HTR-8/SVneo (cell line): Measurements from ENCODE around the gene NTRK3.
"Not testable (repeated sequence)": the region's sequence is repeated elsewhere in the genome, so short reads cannot be mapped to it uniquely, and the experiment has no call there.

Experiments
- DNase-seq: peaks from one replicate; pipeline ENCODE4 v3.0.0; 2011; ENCODE audit warnings: low spot score, mixed read lengths; ENCODE audit not compliant: insufficient read length
- FAIRE-seq: peaks from 2 replicates; lab custom pipeline; 2011; peaks lifted over from hg19 to GRCh38; lab: Jason Lieb, UNC

The NTRK3 gene

GRCh38 chr15:87873516-87873915, 383.0 kb downstream of the NTRK3 start:
- DNase-seq (no peak), FAIRE-seq (no peak)

DNA sequence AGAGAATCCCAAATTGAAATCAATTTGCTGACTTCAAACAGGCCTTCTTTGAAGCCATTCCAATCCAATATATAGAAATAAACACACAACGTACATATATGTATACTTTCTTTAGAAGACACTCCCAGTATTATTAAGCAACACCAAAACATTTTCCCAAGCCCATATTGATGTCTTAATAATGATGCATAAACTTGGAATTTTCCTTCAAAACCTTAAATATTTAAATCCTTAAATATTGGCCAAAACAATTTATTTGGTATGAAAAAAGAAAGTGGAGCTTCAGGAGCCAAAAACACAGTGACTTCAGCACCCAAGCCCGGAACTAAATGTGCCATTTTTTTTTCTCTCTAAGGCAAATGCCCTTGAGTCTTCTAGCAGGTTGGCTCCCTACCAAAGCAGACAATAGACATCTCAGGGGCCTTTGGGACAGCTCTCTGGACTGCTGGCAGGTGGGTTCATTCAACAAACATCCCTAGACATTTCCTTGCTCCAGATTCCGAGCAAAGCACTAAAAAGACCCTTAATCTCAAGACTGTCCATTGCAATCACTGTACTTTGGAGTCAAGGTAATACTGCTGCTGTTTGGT, 384.7 kb downstream of the NTRK3 start:
- FAIRE-seq = no peak
- DNase-seq = no peak

DNA sequence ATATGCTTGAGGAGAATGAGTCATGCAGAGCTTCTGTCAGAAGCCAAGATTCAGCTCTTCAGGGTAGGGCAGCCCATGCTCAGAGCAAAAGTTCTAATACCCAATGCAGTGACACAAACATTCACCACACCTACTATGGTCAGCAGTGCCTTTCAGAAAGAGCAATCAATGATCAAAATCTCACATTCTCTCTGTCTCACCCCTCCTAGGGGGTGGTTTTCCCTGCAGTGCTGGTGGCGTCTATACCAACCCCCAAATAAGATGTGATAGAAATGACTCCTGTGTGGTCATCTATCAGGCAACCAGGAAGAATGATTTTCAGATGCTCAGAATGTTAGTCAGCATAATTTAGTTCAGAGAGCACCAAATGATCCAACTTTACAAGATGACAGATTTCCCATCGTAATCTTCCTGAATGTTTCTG, 385.3 kb downstream of the NTRK3 start:
- FAIRE-seq = peak; percentile 51
- DNase-seq = peak; percentile 20

DNA sequence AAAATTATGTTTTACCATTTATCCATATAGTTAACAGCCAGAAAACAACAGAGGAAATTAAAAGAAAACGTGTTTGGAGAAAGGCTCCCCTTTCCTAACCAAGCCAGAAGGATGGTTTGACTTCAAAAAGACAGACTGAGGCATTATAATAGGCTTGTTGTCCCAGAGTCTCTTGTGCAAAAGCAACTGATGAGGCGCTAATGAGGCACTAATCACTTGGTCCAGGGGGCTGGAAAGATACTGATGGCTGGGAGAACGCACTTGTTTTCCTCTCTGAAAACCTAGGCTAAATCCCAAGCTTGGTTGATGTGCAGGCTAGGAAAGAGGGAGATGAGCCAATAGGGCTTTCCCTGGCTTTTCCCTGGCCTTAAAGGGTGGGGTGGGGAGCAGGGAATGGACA, 389.6 kb downstream of the NTRK3 start:
- FAIRE-seq (no peak), DNase-seq (no peak)

DNA sequence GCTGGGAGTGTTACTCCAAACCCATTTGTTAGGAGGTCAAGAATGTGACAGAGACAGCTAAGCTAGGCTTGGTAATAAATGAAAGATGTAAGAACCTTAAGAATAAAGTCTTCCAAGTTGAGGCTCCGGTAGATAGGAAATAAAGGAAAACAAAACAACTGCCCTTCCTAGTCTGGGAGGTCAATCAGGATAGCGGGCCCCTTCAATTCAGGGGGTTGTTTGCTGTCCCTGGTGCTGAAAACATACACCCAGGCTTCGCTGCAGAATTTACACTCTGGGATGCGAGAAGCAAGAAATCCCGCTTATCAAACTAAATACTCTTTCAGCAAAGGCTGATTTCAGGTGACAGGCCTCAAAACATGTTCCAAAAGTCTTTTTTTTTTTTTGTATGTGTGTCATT, 393.4 kb downstream of the NTRK3 start:
- FAIRE-seq (no peak), DNase-seq (peak; percentile 11)

DNA sequence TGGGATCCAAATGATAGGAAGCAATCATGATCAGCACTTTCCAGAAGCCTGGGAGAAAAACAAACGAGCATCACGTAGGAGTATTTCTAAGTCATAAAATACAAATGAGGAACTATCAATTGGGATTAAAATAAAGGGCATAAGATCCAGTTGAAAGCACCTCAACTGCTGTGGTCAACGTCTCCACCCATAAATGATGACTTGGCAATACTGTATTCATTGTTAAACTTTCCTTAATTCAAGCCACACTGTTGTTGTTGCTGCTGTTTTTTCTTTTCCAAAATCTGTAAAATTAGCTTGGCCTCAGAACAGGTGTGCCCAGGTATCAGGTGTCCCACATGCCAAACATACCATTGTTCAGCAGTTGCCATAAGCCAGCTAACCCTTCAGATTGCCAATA, 395.8 kb downstream of the NTRK3 start:
- no peak for FAIRE-seq
- DNase-seq = no peak

- FAIRE-seq (no peak), DNase-seq (no peak)
These were observed 397.9 kb downstream of the NTRK3 start for GRCh38 chr15:87858651-87859050.

DNA sequence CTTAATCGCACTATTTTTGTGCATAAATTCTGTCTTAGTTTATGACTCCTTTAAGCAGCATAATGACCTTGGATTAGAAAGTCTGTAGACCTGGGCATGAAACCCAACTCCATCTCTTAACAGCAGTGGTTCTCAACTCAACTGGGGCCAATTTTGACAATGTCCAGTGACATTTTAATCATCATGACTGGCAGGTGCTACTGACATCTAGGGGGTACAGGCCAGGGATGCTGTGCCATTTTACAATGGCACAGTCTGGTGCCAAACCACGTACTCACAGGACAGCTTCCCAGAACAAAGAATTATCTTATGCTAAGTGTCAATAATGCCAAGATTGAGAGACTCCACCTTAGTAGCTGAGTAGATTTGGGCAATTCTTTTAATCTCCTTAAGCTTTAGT, 405.0 kb downstream of the NTRK3 start:
- FAIRE-seq (no peak), DNase-seq (no peak)

DNA sequence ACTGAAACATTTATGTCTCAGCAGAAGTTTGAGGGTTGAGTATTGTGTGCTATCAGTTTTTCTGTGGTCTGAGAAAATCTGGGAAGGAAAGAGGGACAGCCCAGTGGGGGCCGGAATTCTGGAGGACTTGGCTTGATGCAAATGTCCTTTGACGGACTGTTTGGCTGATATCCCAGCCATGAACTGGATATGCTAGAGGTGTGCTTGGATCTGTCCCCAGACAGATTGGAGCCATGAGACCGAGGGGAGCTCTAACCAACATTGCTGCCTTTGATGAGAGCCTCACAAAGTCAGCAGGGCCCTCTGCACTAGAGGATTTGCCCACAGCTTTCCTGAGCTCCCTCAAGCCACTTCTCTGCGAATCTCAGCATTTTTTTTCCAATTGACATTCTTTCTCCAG, 405.6 kb downstream of the NTRK3 start:
- DNase-seq (no peak), FAIRE-seq (no peak)

GRCh38 chr15:87849181-87849580, 407.4 kb downstream of the NTRK3 start:
- FAIRE-seq = no peak
- no peak for DNase-seq

DNA sequence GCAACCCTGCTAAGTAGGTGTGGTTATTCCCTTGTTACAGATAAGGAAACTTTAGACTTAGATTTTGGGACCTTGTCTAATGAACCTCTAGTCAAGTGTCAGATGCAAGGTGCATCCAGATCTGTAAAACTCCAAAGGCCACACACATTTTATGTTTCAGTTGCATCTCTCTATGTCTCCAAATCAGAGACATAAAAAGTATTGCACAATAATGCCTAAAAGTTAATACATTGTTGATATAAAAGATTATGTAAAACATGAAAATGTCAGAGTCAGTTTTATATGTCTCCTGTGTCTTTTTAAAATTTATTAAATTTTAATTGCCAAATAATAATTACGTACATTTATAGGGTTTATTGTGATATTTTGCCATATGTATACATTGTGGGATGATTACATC, 408.5 kb downstream of the NTRK3 start:
- DNase-seq = no peak
- no peak for FAIRE-seq

GRCh38 chr15:87846746-87847145, 409.8 kb downstream of the NTRK3 start:
- FAIRE-seq (no peak), DNase-seq (no peak)

DNA sequence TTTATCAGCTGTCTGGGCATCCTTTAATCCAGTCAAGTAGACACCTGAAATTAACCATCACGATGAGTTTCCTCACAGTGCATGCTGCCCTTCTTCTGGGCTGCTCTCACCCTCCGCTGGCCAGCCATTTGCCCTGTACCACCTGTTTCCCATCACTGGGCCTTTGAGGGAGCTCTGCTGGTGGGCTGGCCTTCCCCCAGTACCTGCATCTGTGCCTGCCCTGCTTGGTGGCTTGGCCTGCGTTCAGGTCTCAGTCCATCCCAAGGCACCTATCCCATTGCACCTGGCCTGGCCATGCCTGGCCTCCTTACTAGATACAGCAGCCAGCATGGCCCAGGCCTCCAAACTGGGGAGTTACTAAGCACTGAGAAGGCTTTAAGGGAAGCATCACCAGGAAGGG, 413.2 kb downstream of the NTRK3 start:
- DNase-seq (no peak), FAIRE-seq (no peak)

DNA sequence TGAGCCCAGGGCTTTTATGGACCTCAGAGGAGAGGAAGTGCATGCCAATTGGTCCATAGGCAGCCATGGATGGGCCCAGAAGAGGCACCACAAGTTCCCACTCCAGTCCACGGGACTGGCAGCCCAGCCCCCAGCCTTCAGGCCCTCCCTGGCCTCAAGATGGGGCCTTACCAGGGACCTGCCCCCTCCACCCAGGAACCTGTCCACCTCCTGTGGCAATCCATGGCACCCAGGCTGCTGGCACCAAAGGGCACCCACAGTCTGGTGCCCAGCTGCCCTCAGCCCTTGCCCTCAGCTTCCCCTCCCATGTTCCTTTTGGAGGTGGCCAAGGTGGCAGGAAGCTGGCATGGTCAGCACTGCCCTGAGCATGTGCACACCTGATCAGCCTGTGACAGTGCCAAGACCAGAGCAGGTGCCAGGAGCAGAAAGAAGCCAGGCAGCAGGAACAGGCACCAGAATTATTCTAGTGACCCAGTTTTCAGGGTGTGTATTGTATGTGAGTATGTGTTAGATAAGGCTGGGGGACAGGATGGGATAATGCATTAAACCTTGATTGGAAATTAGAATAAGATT, 415.0 kb downstream of the NTRK3 start:
- no peak for FAIRE-seq
- no peak for DNase-seq

DNA sequence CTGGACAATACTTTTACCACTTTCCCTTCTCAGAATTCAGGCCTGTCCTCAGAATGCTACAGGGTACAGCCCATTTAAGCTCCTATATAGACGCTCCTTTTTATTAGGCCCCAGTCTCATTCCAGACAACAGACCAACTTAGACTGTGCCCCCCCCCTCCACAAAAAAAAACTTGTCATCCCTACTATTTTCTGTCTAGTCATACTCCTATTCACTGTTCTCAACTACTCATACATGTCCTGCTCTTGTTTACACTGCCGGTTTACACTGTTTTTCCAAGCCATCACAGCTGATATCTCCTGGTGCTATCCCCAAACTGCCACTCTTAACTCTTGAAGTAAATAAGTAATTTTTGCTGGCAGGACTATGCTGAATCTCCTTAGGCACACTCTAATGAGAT, 420.7 kb downstream of the NTRK3 start:
- not testable (repeated sequence) for FAIRE-seq, DNase-seq

GRCh38 chr15:87833333-87833732, 423.2 kb downstream of the NTRK3 start:
- FAIRE-seq, DNase-seq: not testable (repeated sequence)

- FAIRE-seq = no peak
These were observed 427.0 kb downstream of the NTRK3 start for GRCh38 chr15:87829332-87830050.

GRCh38 chr15:87828608-87829007, 427.9 kb downstream of the NTRK3 start:
- DNase-seq (no peak), FAIRE-seq (no peak)

More at GRCh38 chr15:87829332-87830050, 427.0 kb downstream of the NTRK3 start:
- DNase-seq = no peak

GRCh38 chr15:87827131-87827530, 429.4 kb downstream of the NTRK3 start:
- DNase-seq = peak; percentile 6
- no peak for FAIRE-seq

DNA sequence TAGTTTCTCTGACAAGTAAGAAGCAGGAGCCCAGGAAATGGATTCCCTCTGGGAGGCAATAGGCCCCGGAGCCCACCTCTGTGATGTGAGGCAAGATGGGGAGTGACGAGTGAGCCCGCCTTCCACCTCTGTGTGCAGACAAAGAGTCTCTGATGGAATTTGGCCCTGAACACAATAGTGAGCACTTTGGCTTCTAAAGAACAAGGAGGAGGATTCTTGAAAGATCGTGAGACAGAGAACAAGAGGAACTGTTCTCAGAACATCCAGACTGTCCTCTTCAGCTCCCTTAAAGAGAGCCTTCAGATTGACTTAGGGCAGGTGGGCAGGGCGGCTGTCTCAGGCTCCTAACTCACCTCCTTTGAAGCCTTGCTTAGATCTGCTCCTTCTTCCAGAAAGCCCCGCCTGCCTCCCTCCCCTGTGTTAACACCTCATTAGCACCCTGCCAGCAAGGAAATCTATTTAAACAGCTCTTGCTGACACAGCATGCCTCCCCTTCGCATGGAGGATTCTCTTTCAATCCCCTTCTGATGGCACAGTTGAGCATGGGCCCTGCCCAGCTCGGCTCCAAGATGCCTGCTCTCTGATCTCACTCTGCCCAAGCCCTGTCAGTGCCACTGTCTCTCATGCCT, 430.3 kb downstream of the NTRK3 start:
- DNase-seq = no peak
- FAIRE-seq = no peak

- FAIRE-seq = no peak
- DNase-seq = no peak
These were observed 437.8 kb downstream of the NTRK3 start for GRCh38 chr15:87818756-87819155.
